GM23338 (cell line): ENCODE measurements around the gene AFF1.

Experiments used
- CREB1 ChIP-seq: fragments of 250-450 bp; sonication (Bioruptor Pico); IDR thresholded peaks from 2 replicates; pipeline ENCODE4 v1.5.0; 2020; ENCODE audit warnings: low read depth, mild to moderate bottlenecking, moderate library complexity
- EZH2 ChIP-seq: fragments of 200-600 bp; sonication (generic); IDR thresholded peaks from one replicate; pipeline ENCODE4 v1.8.0; 2017; ENCODE audit warnings: antibody characterized with exemption, mild to moderate bottlenecking, low read depth; ENCODE audit not compliant: unreplicated experiment
- EZH2phosphoT487 ChIP-seq: fragments of 200-600 bp; sonication (generic); IDR thresholded peaks from one replicate; pipeline ENCODE4 v1.8.1; 2018; ENCODE audit warnings: antibody characterized with exemption; ENCODE audit not compliant: unreplicated experiment
- NANOG ChIP-seq: IDR thresholded peaks from 2 replicates; pipeline ENCODE4 v1.6.1; 2016; ENCODE audit warnings: antibody characterized with exemption, borderline replicate concordance
- POLR2AphosphoS5 ChIP-seq: IDR thresholded peaks from 2 replicates; pipeline ENCODE4 v1.6.1; 2016; ENCODE audit warnings: antibody characterized with exemption, low read depth
- TF ChIP-seq, protein P1 (sequence below), 2 experiments: fragments of 200-600 bp in 1 of 2; sonication (generic) in 1 of 2; conservative IDR thresholded peaks; 2 replicates each; pipeline versions ENCODE4 v1.5.1 to v1.6.1; 2016 to 2017; ENCODE audit warnings: antibody characterized with exemption in 2 of 2, low read depth in 2 of 2, mild to moderate bottlenecking in 2 of 2, moderate library complexity in 1 of 2
- TF ChIP-seq, protein P2 (sequence below): IDR thresholded peaks from one replicate; pipeline ENCODE4 v1.6.1; 2018; ENCODE audit warnings: antibody characterized with exemption; ENCODE audit not compliant: unreplicated experiment
- TF ChIP-seq, protein P3 (sequence below): IDR thresholded peaks from 2 replicates; pipeline ENCODE4 v1.6.1; 2016; ENCODE audit warnings: antibody characterized with exemption

DNA sequence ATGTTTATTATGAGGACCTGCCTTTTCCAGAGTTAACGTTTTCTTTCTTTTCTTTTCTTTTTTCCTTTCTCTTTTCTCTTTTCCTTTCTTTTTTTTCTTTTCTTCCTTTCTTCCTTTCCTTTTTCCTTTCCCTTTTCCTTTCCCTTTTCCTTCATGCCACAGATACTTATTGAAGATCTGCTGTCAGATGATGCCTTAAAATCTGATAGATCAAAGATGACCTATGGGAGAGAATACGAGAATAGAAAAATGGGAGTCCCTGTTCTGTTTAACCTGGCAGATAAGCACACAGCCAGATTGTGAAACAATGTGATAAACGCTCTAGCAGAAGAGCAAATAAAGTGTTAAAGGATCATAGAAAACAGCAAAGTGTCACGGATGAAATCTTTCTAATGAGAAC lies 38.9 kb downstream of the AFF1 start:
- TF ChIP-seq EZH2phosphoT487 (no peak), NANOG (no peak), POLR2AphosphoS5 (no peak), EZH2 (no peak), CREB1 (CRISPR knock-in tag) (no peak)
- TF ChIP-seq, protein P1, sequence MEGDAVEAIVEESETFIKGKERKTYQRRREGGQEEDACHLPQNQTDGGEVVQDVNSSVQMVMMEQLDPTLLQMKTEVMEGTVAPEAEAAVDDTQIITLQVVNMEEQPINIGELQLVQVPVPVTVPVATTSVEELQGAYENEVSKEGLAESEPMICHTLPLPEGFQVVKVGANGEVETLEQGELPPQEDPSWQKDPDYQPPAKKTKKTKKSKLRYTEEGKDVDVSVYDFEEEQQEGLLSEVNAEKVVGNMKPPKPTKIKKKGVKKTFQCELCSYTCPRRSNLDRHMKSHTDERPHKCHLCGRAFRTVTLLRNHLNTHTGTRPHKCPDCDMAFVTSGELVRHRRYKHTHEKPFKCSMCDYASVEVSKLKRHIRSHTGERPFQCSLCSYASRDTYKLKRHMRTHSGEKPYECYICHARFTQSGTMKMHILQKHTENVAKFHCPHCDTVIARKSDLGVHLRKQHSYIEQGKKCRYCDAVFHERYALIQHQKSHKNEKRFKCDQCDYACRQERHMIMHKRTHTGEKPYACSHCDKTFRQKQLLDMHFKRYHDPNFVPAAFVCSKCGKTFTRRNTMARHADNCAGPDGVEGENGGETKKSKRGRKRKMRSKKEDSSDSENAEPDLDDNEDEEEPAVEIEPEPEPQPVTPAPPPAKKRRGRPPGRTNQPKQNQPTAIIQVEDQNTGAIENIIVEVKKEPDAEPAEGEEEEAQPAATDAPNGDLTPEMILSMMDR (conservative IDR thresholded peaks at IDR 0.05; ENCODE audit: low read depth in 2 of 2), result no peak
- TF ChIP-seq, protein P2, sequence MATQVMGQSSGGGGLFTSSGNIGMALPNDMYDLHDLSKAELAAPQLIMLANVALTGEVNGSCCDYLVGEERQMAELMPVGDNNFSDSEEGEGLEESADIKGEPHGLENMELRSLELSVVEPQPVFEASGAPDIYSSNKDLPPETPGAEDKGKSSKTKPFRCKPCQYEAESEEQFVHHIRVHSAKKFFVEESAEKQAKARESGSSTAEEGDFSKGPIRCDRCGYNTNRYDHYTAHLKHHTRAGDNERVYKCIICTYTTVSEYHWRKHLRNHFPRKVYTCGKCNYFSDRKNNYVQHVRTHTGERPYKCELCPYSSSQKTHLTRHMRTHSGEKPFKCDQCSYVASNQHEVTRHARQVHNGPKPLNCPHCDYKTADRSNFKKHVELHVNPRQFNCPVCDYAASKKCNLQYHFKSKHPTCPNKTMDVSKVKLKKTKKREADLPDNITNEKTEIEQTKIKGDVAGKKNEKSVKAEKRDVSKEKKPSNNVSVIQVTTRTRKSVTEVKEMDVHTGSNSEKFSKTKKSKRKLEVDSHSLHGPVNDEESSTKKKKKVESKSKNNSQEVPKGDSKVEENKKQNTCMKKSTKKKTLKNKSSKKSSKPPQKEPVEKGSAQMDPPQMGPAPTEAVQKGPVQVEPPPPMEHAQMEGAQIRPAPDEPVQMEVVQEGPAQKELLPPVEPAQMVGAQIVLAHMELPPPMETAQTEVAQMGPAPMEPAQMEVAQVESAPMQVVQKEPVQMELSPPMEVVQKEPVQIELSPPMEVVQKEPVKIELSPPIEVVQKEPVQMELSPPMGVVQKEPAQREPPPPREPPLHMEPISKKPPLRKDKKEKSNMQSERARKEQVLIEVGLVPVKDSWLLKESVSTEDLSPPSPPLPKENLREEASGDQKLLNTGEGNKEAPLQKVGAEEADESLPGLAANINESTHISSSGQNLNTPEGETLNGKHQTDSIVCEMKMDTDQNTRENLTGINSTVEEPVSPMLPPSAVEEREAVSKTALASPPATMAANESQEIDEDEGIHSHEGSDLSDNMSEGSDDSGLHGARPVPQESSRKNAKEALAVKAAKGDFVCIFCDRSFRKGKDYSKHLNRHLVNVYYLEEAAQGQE, result no peak
- TF ChIP-seq, protein P3, sequence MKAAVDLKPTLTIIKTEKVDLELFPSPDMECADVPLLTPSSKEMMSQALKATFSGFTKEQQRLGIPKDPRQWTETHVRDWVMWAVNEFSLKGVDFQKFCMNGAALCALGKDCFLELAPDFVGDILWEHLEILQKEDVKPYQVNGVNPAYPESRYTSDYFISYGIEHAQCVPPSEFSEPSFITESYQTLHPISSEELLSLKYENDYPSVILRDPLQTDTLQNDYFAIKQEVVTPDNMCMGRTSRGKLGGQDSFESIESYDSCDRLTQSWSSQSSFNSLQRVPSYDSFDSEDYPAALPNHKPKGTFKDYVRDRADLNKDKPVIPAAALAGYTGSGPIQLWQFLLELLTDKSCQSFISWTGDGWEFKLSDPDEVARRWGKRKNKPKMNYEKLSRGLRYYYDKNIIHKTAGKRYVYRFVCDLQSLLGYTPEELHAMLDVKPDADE, result no peak
